ENCODE results near the gene CAMK1D. TPM values are rescaled to one million over a fixed set of nuclear protein-coding genes. Genes with fewer than 3 reads are reported as not detected.

CAMK1D gene
- total RNA-seq, 2 experiments from 2014 or later, result 19.0 to 25.6 TPM

GRCh38 chr10:12416344-12417050, 67.2 kb downstream of the CAMK1D start:
- H3K4me3 ChIP-seq (ENCODE audit: low read depth, low read length, poor library complexity, severe bottlenecking), result no peak overlapping the region
- no peak for DNase-seq (ENCODE audit: low spot score)
- H3K27ac ChIP-seq (ENCODE audit: low read depth, low read length, poor library complexity, severe bottlenecking), result no peak overlapping the region
- no TSS peak for BruUV-seq (replicated peaks)
- ChIA-PET CTCF (ENCODE audit: unreplicated experiment) (no interaction called here), POLR2A (interaction anchor here (0.6 to 1.0 kb wide), 2 partner anchors 34 to 78 kb away, joined by 3 read pairs; no protein-coding TSS in a partner anchor)
- intact Hi-C loops (cut with micrococcal nuclease; ENCODE audit: unreplicated experiment), result no loop called here
- no peaks in the 10 kb centered on the region for H3K36me3 ChIP-seq (ENCODE audit: insufficient read depth, low read length)
- H3K9me3 ChIP-seq (ENCODE audit: low read length), result no peaks in the 10 kb centered on the region
- H3K9me2 ChIP-seq (ENCODE audit: insufficient read depth, low read length), result no peaks in the 10 kb centered on the region
- H3K4me2 ChIP-seq (ENCODE audit: low read length), result no peak overlapping the region
- H3K4me1 ChIP-seq (ENCODE audit: insufficient read depth, low read length, poor library complexity, severe bottlenecking), result no peaks in the 10 kb centered on the region
- no peak overlapping the region for H2AFZ ChIP-seq (ENCODE audit: low read length)
- TF ChIP-seq CTCF (conservative IDR thresholded peaks at IDR 0.05; ENCODE audit: low read length), result no peak
- no peak for TF ChIP-seq EZH2phosphoT487 (IDR thresholded peaks at IDR 0.05; ENCODE audit: borderline replicate concordance, low read depth, low read length)
- no peaks in the 10 kb centered on the region; the same call in 1 of the 2 replicates for H3K79me2 ChIP-seq (ENCODE audit: insufficient read depth, low read depth, low read length)
- no peaks in the 10 kb centered on the region for H4K20me1 ChIP-seq (ENCODE audit: insufficient read depth, low read length)

GRCh38 chr10:12417331-12417730, 68.0 kb downstream of the CAMK1D start:
- Histone ChIP-seq H3K9me3 (ENCODE audit: low read length) (no peaks in the 10 kb centered on the region), H3K79me2 (ENCODE audit: insufficient read depth, low read depth, low read length) (no peaks in the 10 kb centered on the region; the same call in 1 of the 2 replicates), H3K4me1 (ENCODE audit: insufficient read depth, low read length, poor library complexity, severe bottlenecking) (no peaks in the 10 kb centered on the region), H3K27ac (ENCODE audit: low read depth, low read length, poor library complexity, severe bottlenecking) (no peak overlapping the region), H3K36me3 (ENCODE audit: insufficient read depth, low read length) (no peaks in the 10 kb centered on the region), H3K9me2 (ENCODE audit: insufficient read depth, low read length) (no peaks in the 10 kb centered on the region), H4K20me1 (ENCODE audit: insufficient read depth, low read length) (no peaks in the 10 kb centered on the region), H3K4me2 (ENCODE audit: low read length) (no peak overlapping the region), H3K4me3 (ENCODE audit: low read depth, low read length, poor library complexity, severe bottlenecking) (no peak overlapping the region), H2AFZ (ENCODE audit: low read length) (no peak overlapping the region)
- ChIA-PET CTCF (ENCODE audit: unreplicated experiment) (no interaction called here), POLR2A (interaction anchor here (0.6 to 1.0 kb wide), 2 partner anchors 35 to 79 kb away, joined by 3 read pairs; no protein-coding TSS in a partner anchor)
- DNase-seq (ENCODE audit: low spot score), result no peak
- BruUV-seq (replicated peaks), result no TSS peak
- intact Hi-C loops (cut with micrococcal nuclease; ENCODE audit: unreplicated experiment), result no loop called here
- no peak for TF ChIP-seq EZH2phosphoT487 (IDR thresholded peaks at IDR 0.05; ENCODE audit: borderline replicate concordance, low read depth, low read length)
- no peak for TF ChIP-seq CTCF (conservative IDR thresholded peaks at IDR 0.05; ENCODE audit: low read length)

- CTCF ChIA-PET (ENCODE audit: unreplicated experiment), result no interaction called here
Measured at GRCh38 chr10:12418000-12418399, 68.7 kb downstream of the CAMK1D start.

More at GRCh38 chr10:12418000-12418399, 68.7 kb downstream of the CAMK1D start:
- Histone ChIP-seq H4K20me1 (ENCODE audit: insufficient read depth, low read length) (no peaks in the 10 kb centered on the region), H2AFZ (ENCODE audit: low read length) (no peak overlapping the region), H3K9me2 (ENCODE audit: insufficient read depth, low read length) (no peaks in the 10 kb centered on the region), H3K4me3 (ENCODE audit: low read depth, low read length, poor library complexity, severe bottlenecking) (no peak overlapping the region), H3K4me1 (ENCODE audit: insufficient read depth, low read length, poor library complexity, severe bottlenecking) (no peaks in the 10 kb centered on the region), H3K27ac (ENCODE audit: low read depth, low read length, poor library complexity, severe bottlenecking) (no peak overlapping the region), H3K79me2 (ENCODE audit: insufficient read depth, low read depth, low read length) (no peaks in the 10 kb centered on the region; the same call in 1 of the 2 replicates), H3K9me3 (ENCODE audit: low read length) (no peaks in the 10 kb centered on the region), H3K4me2 (ENCODE audit: low read length) (no peak overlapping the region), H3K36me3 (ENCODE audit: insufficient read depth, low read length) (no peaks in the 10 kb centered on the region)
- no TSS peak for BruUV-seq (replicated peaks)
- intact Hi-C loops (cut with micrococcal nuclease; ENCODE audit: unreplicated experiment), result no loop called here
- POLR2A ChIA-PET, result no interaction called here
- no peak for DNase-seq (ENCODE audit: low spot score)
- TF ChIP-seq EZH2phosphoT487 (IDR thresholded peaks at IDR 0.05; ENCODE audit: borderline replicate concordance, low read depth, low read length) (no peak), CTCF (conservative IDR thresholded peaks at IDR 0.05; ENCODE audit: low read length) (no peak)

Data from OCI-LY7 (cell line).